ENCODE results near the gene SYTL3.

GRCh38 chr6:158803733-158804143 lies 153.9 kb downstream of the SYTL3 start:
- no peak for TF ChIP-seq CTCF (IDR thresholded peaks at IDR 0.05)
- no peak for TF ChIP-seq POLR2A (IDR thresholded peaks at IDR 0.05)

All from body of pancreas (tissue), 4 donors.